HEK293T (cell line): ENCODE measurements around the gene ICAM1.

Source experiments
- CTCF ChIA-PET: fragments of 350-600 bp; formaldehyde crosslinking; extraction: SDS; loops from one replicate; lab custom pipeline; 2021; ENCODE audit warnings: antibody characterized with exemption, inconsistent platforms; lab: Yijun Ruan, JAX
- POLR2A ChIA-PET: fragments of 350-600 bp; formaldehyde crosslinking; extraction: SDS; loops from one replicate; lab custom pipeline; 2020; ENCODE audit warnings: antibody characterized with exemption, inconsistent platforms; lab: Yijun Ruan, JAX
- DNase-seq: peaks from one replicate; pipeline ENCODE4 v3.0.0; 2012; ENCODE audit warnings: mixed read lengths; ENCODE audit errors: extremely low spot score
- ARNT ChIP-seq: fragments of 450-650 bp; IDR thresholded peaks from 2 replicates; pipeline ENCODE4 v1.6.1; 2017; ENCODE audit warnings: mild to moderate bottlenecking
- BHLHE40 ChIP-seq: fragments of 450-650 bp; IDR thresholded peaks from 2 replicates; pipeline ENCODE4 v1.6.1; 2016; ENCODE audit warnings: mild to moderate bottlenecking, moderate library complexity, borderline replicate concordance
- CTBP1 ChIP-seq: fragments of 450-650 bp; IDR thresholded peaks from 2 replicates; pipeline ENCODE4 v1.6.1; 2016; ENCODE audit warnings: borderline replicate concordance
- ELF4 ChIP-seq: fragments of 450-650 bp; IDR thresholded peaks from 2 replicates; pipeline ENCODE4 v1.6.1; 2017; ENCODE audit warnings: antibody characterized with exemption
- FOXA1 ChIP-seq: fragments of 450-650 bp; IDR thresholded peaks from 2 replicates; pipeline ENCODE4 v1.6.1; 2016; ENCODE audit warnings: mild to moderate bottlenecking
- FOXK2 ChIP-seq: fragments of 450-650 bp; IDR thresholded peaks from 2 replicates; pipeline ENCODE4 v1.6.1; 2016; ENCODE audit warnings: mild to moderate bottlenecking
- FOXM1 ChIP-seq: fragments of 450-650 bp; IDR thresholded peaks from 2 replicates; pipeline ENCODE4 v1.6.1; 2017; ENCODE audit warnings: mild to moderate bottlenecking, borderline replicate concordance
- HDGF ChIP-seq: fragments of 450-650 bp; IDR thresholded peaks from 2 replicates; pipeline ENCODE4 v1.6.1; 2017; ENCODE audit warnings: antibody characterized with exemption, borderline replicate concordance
- L3MBTL2 ChIP-seq: fragments of 450-650 bp; conservative IDR thresholded peaks from 2 replicates; pipeline ENCODE4 v1.6.1; 2016; ENCODE audit warnings: mild to moderate bottlenecking
- LEF1 ChIP-seq: fragments of 450-650 bp; IDR thresholded peaks from 2 replicates; pipeline ENCODE4 v1.6.1; 2017; ENCODE audit warnings: mild to moderate bottlenecking, borderline replicate concordance
- NFRKB ChIP-seq: fragments of 450-650 bp; IDR thresholded peaks from 2 replicates; pipeline ENCODE4 v1.6.1; 2016; ENCODE audit warnings: mild to moderate bottlenecking, moderate library complexity
- PKNOX1 ChIP-seq: fragments of 450-650 bp; IDR thresholded peaks from 2 replicates; pipeline ENCODE4 v1.6.1; 2016
- SP1 ChIP-seq: fragments of 450-650 bp; IDR thresholded peaks from 2 replicates; pipeline ENCODE4 v1.6.1; 2017
- SUZ12 ChIP-seq: fragments of 450-650 bp; IDR thresholded peaks from 2 replicates; pipeline ENCODE4 v1.6.1; 2016; ENCODE audit warnings: mild to moderate bottlenecking
- TARDBP ChIP-seq: fragments of 450-650 bp; IDR thresholded peaks from 2 replicates; pipeline ENCODE4 v1.6.1; 2016
- ZNF384 ChIP-seq: fragments of 450-650 bp; IDR thresholded peaks from 2 replicates; pipeline ENCODE4 v1.6.1; 2016

Gene ICAM1

GRCh38 chr19:10270616-10271394 lies at the start of gene ICAM1:
TSS of gene ICAM1 (plus strand) at chr19:10271120. CDS start at chr19:10271160, 40 bp downstream.
- DNase-seq, result no peak
- CTCF ChIA-PET, result interaction anchor here (0.6 to 3.5 kb wide), 3 partner anchors 18 to 121 kb away, joined by 3 to 45 read pairs (median 3); no protein-coding TSS in a partner anchor
- TF ChIP-seq L3MBTL2, result no peak
- TF ChIP-seq ARNT, result no peak
- no peak for TF ChIP-seq CTBP1
- TF ChIP-seq FOXA1, result no peak
- no peak for TF ChIP-seq FOXM1
- no peak for TF ChIP-seq ELF4
- TF ChIP-seq SP1, result no peak
- TF ChIP-seq ZNF384, result no peak

DNA sequence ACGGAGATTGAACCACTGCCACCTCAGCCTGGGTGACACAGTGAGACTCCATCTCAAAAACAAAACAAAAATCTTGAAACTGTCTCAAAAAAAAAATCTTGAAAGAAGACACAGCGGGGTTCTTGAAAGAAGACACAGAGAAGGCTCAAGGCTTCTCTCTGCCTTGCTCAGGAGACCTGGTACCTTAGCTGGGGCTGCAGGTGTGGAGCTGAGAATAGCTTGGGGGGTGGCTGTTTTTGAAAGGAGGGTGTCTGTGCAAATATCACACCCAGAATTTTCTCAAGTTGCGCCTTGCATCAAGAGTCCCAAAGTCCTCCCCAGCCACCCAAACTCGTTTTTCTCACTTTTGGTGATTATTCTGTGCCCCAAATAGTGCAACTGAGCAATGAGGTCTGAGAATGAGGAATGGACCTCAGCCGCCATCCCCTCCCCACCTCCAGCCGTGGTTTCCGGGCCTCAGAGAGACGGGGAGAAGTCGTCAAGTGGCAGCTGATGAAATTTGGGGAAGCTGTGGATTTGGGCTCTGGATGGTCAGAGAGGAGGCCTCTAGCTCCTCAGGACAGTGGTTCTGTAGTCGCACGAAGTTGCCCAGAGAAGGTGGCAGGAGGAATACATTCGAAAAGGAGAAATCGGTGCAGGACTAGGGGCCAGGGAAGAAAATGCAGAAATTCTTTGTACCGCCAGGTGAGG lies 48.6 kb upstream of the ICAM1 start:
- TF ChIP-seq HDGF (no peak), FOXA1 (no peak), NFRKB (no peak), CTBP1 (no peak), PKNOX1 (no peak), FOXK2 (no peak), ARNT (no peak), L3MBTL2 (no peak), ELF4 (no peak), SP1 (no peak), ZNF384 (no peak), LEF1 (no peak), TARDBP (no peak), BHLHE40 (no peak), SUZ12 (no peak), FOXM1 (no peak)
- CTCF ChIA-PET, result no interaction called here
- no peak for DNase-seq
- POLR2A ChIA-PET, result interaction anchor here (1.1 to 2.1 kb wide), 2 partner anchors 9 to 28 kb away, joined by 3 to 6 read pairs; partner anchors contain the start of genes DNMT1 and S1PR2

More at GRCh38 chr19:10270616-10271394, at the start of gene ICAM1:
- POLR2A ChIA-PET, result interaction anchor here (0.5 to 3.5 kb wide), 4 partner anchors 19 to 118 kb away, joined by 3 to 23 read pairs (median 8); partner anchors contain the start of genes ICAM5 and TYK2

GRCh38 chr19:10223488-10224213 lies 47.3 kb upstream of the ICAM1 start:
- no peak for DNase-seq
- ChIA-PET CTCF (no interaction called here), POLR2A (no interaction called here)

DNA sequence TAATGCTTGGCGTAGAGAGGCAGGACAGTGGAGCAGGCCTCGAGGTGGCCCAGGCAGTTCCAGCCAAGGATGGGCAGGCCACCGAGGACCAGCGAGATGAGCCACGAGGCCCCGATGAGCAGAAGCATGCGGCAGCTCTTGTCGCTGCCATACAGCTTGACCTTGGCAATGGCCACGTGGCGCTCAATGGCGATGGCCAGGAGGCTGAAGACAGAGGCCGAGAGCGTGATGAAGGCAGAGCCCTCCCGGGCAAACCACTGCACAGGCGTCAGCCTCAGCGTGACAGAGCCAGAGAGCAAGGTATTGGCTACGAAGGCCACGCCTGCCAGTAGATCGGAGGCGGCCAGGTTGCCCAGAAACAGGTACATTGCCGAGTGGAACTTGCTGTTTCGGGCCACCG lies 46.6 kb upstream of the ICAM1 start:
- TF ChIP-seq NFRKB (no peak), ARNT (no peak), CTBP1 (no peak), PKNOX1 (no peak), ELF4 (no peak), SUZ12 (no peak), TARDBP (no peak)
- POLR2A ChIA-PET, result no interaction called here
- CTCF ChIA-PET, result no interaction called here
- DNase-seq, result no peak

More at GRCh38 chr19:10223488-10224213, 47.3 kb upstream of the ICAM1 start:
- no peak for TF ChIP-seq ZNF384
- no peak for TF ChIP-seq SUZ12
- no peak for TF ChIP-seq FOXM1
- no peak for TF ChIP-seq PKNOX1
- no peak for TF ChIP-seq SP1
- no peak for TF ChIP-seq ELF4
- no peak for TF ChIP-seq ARNT
- no peak for TF ChIP-seq FOXA1
- no peak for TF ChIP-seq FOXK2
- no peak for TF ChIP-seq LEF1
- TF ChIP-seq TARDBP, result no peak
- no peak for TF ChIP-seq L3MBTL2
- no peak for TF ChIP-seq CTBP1
- no peak for TF ChIP-seq BHLHE40
- no peak for TF ChIP-seq HDGF
- TF ChIP-seq NFRKB, result no peak

- ChIA-PET CTCF (interaction anchor here (1.5 kb wide), 1 partner anchor 24 kb away, joined by 5 read pairs; no protein-coding TSS in a partner anchor), POLR2A (no interaction called here)
- no peak for DNase-seq
- TF ChIP-seq SUZ12 (no peak), TARDBP (no peak), NFRKB (no peak), PKNOX1 (no peak), FOXK2 (no peak), FOXM1 (no peak), ELF4 (no peak), HDGF (no peak), BHLHE40 (no peak), LEF1 (no peak), SP1 (no peak), CTBP1 (no peak), ZNF384 (no peak), FOXA1 (no peak), ARNT (no peak), L3MBTL2 (no peak)
These were observed 44.9 kb upstream of the ICAM1 start for GRCh38 chr19:10226021-10226375.
